Measurements from ENCODE around the gene PASD1. TPM values are rescaled to one million over a fixed set of nuclear protein-coding genes. Genes with fewer than 3 reads are reported as not detected.

The PASD1 gene
- total RNA-seq, 3 donors from 2014 or later = not detected

DNA sequence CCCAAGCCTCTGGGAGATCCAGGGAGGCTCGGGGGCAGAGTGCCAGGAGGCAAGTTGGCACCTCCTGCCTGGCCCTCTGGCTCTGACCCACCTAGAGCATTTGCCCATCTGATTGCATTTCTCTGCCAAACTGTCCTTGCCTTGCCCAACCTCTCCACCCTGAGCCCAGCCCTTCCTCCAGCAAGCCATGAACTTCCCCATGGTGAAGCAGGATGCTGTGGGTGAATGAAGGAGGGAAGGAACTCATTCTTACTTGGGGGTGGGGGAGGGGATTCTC lies 161.8 kb downstream of the PASD1 start:
- no peaks in the 10 kb centered on the region for H3K9me3 ChIP-seq
- TF ChIP-seq, protein P1, sequence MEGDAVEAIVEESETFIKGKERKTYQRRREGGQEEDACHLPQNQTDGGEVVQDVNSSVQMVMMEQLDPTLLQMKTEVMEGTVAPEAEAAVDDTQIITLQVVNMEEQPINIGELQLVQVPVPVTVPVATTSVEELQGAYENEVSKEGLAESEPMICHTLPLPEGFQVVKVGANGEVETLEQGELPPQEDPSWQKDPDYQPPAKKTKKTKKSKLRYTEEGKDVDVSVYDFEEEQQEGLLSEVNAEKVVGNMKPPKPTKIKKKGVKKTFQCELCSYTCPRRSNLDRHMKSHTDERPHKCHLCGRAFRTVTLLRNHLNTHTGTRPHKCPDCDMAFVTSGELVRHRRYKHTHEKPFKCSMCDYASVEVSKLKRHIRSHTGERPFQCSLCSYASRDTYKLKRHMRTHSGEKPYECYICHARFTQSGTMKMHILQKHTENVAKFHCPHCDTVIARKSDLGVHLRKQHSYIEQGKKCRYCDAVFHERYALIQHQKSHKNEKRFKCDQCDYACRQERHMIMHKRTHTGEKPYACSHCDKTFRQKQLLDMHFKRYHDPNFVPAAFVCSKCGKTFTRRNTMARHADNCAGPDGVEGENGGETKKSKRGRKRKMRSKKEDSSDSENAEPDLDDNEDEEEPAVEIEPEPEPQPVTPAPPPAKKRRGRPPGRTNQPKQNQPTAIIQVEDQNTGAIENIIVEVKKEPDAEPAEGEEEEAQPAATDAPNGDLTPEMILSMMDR (IDR thresholded peaks at IDR 0.05) = no peak
- ATAC-seq (no peak), DNase-seq (no peak)
- H3K4me1 ChIP-seq (ENCODE audit: low read depth) = no peaks in the 10 kb centered on the region
- no peaks in the 10 kb centered on the region for H3K36me3 ChIP-seq (ENCODE audit: low read depth)
- no peak overlapping the region for H3K4me3 ChIP-seq
- intact Hi-C loops (cut with DNase I, micrococcal nuclease) = no loop called here

Other genes starting within 250 kb of the PASD1 start
- 10 to 100 TPM; 11.9 to 18.9 (median 16.7) TPM for gene VMA21, start 166.5 kb upstream of the PASD1 start, total RNA-seq
- 1 to 10 TPM in 1 of 3 donors, under 1 TPM in 2; 0.06 to 2.8 (median 0.22) TPM for gene PRRG3, start 131.8 kb downstream of the PASD1 start, total RNA-seq
- not detected for gene FATE1, start 152.4 kb downstream of the PASD1 start, total RNA-seq
- not detected for gene CNGA2, start 171.1 kb downstream of the PASD1 start, total RNA-seq